Activated naive CD8-positive, alpha-beta T cell treated with anti-CD3 and anti-CD28 coated beads, Interleukin-2, amount 50 U/mL, for 24 hours (primary cell): ENCODE measurements around the gene PIPOX.

Experiments used
- ATAC-seq: fragments of 150-1000 bp; cut with Tn5 transposase; one replicate; pipeline ENCODE4 v1.10.0; 2021
- DNase-seq: peaks from one replicate; pipeline ENCODE4 v3.0.0; 2021
- H3K27ac Mint-ChIP-seq: one replicate; pipeline ENCODE4 v1.8.0; 2021; ENCODE audit warnings: mild to moderate bottlenecking, mixed read lengths
- H3K27me3 Mint-ChIP-seq: one replicate; pipeline ENCODE4 v1.8.0; 2021; ENCODE audit warnings: mixed read lengths
- H3K36me3 Mint-ChIP-seq: one replicate; pipeline ENCODE4 v1.8.0; 2021; ENCODE audit warnings: low read depth, mixed read lengths
- H3K4me1 Mint-ChIP-seq: one replicate; pipeline ENCODE4 v1.8.0; 2021; ENCODE audit warnings: mixed read lengths
- H3K4me3 Mint-ChIP-seq: one replicate; pipeline ENCODE4 v1.8.0; 2021; ENCODE audit warnings: mild to moderate bottlenecking, moderate library complexity, mixed read lengths
- H3K9me3 Mint-ChIP-seq: one replicate; pipeline ENCODE4 v1.8.0; 2021; ENCODE audit warnings: mixed read lengths

The PIPOX gene

GRCh38 chr17:29070308-29070707, 27.4 kb downstream of the PIPOX start:
- H3K27me3 Mint-ChIP-seq = no peaks in the 10 kb centered on the region
- H3K4me1 Mint-ChIP-seq = no peaks in the 10 kb centered on the region
- H3K4me3 Mint-ChIP-seq = no peak overlapping the region
- no peaks in the 10 kb centered on the region for H3K36me3 Mint-ChIP-seq
- no peak for ATAC-seq
- no peak for DNase-seq
- no peaks in the 10 kb centered on the region for H3K9me3 Mint-ChIP-seq
- H3K27ac Mint-ChIP-seq = no peak overlapping the region

- no peak for DNase-seq
- Mint-ChIP-seq H3K36me3 (no peaks in the 10 kb centered on the region), H3K27ac (no peak overlapping the region), H3K4me1 (no peaks in the 10 kb centered on the region), H3K9me3 (no peaks in the 10 kb centered on the region), H3K4me3 (no peak overlapping the region), H3K27me3 (no peaks in the 10 kb centered on the region)
- ATAC-seq = no peak
These were observed 27.8 kb downstream of the PIPOX start for GRCh38 chr17:29070781-29071180.

DNA sequence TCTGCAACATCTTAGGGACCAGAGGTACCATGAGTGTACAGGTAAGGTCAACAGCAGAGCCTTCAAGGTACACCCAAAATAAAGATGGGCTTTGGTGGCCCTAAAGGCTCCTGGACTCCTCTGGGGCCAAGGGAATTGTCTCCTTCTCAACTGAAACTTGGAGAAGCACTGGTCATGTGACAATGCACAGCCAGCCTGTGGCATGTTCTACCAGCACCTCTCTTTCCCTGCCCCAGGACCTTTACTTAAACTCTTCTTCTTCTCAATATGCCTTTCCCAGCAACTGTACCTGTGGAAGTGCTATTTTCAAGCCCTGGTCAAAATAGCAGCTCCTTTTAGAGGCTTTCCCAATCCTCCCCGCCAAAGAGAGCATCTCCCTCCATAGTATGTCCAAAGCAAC, 28.4 kb downstream of the PIPOX start:
- no peaks in the 10 kb centered on the region for H3K9me3 Mint-ChIP-seq
- H3K4me3 Mint-ChIP-seq = no peak overlapping the region
- no peaks in the 10 kb centered on the region for H3K4me1 Mint-ChIP-seq
- no peaks in the 10 kb centered on the region for H3K36me3 Mint-ChIP-seq
- ATAC-seq (no peak), DNase-seq (no peak)
- H3K27me3 Mint-ChIP-seq = no peaks in the 10 kb centered on the region
- no peak overlapping the region for H3K27ac Mint-ChIP-seq

DNA sequence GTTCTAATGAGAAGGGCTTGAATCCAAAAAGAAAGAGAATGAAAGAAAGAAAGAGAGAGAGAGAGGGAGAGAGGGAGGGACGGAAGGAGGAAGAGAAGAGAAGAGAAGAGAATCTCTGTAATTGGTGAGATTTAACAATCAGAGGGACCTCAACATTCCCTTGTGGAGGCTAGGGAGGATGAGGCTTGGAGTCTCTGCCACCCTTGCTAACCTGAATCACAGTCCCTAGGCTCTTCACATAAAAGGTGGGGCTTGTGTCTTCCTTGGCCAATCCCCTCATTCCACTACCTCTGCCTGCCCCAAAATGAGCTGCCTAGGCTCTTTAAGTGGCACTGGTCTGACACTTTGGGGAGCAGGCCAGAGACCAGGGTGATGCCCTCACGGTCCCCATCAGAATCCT, 30.1 kb downstream of the PIPOX start:
- H3K36me3 Mint-ChIP-seq = peaks cover 2% of the 10 kb centered on the region
- no peak for ATAC-seq
- H3K4me3 Mint-ChIP-seq = no peak overlapping the region
- DNase-seq = no peak
- no peak overlapping the region for H3K27ac Mint-ChIP-seq
- no peaks in the 10 kb centered on the region for H3K9me3 Mint-ChIP-seq
- H3K27me3 Mint-ChIP-seq = no peaks in the 10 kb centered on the region
- no peaks in the 10 kb centered on the region for H3K4me1 Mint-ChIP-seq

- H3K9me3 Mint-ChIP-seq = no peaks in the 10 kb centered on the region
- no peaks in the 10 kb centered on the region for H3K4me1 Mint-ChIP-seq
- H3K36me3 Mint-ChIP-seq = peaks cover 2% of the 10 kb centered on the region
- no peak overlapping the region for H3K27ac Mint-ChIP-seq
- ATAC-seq (no peak), DNase-seq (no peak)
- H3K4me3 Mint-ChIP-seq = no peak overlapping the region
- no peaks in the 10 kb centered on the region for H3K27me3 Mint-ChIP-seq
These were observed 30.6 kb downstream of the PIPOX start for GRCh38 chr17:29073520-29073919.

- H3K36me3 Mint-ChIP-seq = peaks cover 2% of the 10 kb centered on the region
- H3K27me3 Mint-ChIP-seq = no peaks in the 10 kb centered on the region
- ATAC-seq = peak; percentile 41
- no peak for DNase-seq
- no peak overlapping the region for H3K27ac Mint-ChIP-seq
- no peaks in the 10 kb centered on the region for H3K4me1 Mint-ChIP-seq
- H3K9me3 Mint-ChIP-seq = no peaks in the 10 kb centered on the region
- H3K4me3 Mint-ChIP-seq = no peak overlapping the region
These were observed 31.5 kb downstream of the PIPOX start for GRCh38 chr17:29074488-29074887.

GRCh38 chr17:29076087-29076486, 33.1 kb downstream of the PIPOX start:
- Mint-ChIP-seq H3K36me3 (peaks cover 2% of the 10 kb centered on the region), H3K4me3 (no peak overlapping the region), H3K9me3 (no peaks in the 10 kb centered on the region), H3K4me1 (no peaks in the 10 kb centered on the region), H3K27me3 (no peaks in the 10 kb centered on the region), H3K27ac (no peak overlapping the region)
- no peak for ATAC-seq
- no peak for DNase-seq

DNA sequence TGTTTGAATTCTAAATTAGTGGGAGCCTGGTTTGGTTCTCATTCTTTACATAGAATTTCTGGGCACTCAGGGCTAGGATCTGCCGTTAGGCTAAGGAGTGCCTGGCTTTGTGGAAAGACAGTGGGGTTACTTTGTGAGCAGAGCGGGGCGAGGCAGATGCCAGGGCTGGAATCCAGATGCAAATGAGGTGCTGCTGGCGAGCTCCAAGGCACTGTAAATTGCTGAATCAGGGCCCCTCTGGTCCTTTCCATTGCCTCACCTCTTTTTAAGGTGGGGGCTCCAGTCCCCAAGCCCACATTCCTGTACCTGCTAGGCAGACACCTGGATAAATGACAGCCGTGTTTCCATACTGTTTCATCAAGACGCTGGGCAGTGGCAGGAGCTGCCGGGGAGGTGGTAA, 33.8 kb downstream of the PIPOX start:
- no peak for DNase-seq
- H3K27ac Mint-ChIP-seq = no peak overlapping the region
- H3K4me1 Mint-ChIP-seq = no peaks in the 10 kb centered on the region
- no peaks in the 10 kb centered on the region for H3K9me3 Mint-ChIP-seq
- no peak overlapping the region for H3K4me3 Mint-ChIP-seq
- ATAC-seq = no peak
- peaks cover 2% of the 10 kb centered on the region for H3K36me3 Mint-ChIP-seq
- H3K27me3 Mint-ChIP-seq = no peaks in the 10 kb centered on the region

DNA sequence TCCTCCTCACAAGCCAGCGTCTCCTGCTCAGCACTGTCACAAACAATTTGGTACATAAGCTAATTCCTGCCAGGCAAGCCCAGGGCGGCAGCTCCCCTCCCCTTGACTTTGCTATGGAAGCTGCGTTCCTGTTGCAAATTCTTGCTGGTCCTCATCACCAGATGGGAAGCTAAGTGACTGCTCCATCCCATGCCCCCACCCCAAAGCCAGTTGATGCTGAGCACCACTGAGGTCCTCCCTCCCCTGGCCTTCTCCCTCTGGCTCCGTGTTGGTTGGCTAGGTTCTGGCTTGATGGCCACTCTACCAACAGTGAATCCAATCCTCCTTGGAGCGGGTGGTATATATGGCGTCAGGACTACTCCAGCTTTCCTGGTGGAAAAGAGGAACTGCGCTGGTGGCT, 34.4 kb downstream of the PIPOX start:
- Mint-ChIP-seq H3K27ac (no peak overlapping the region), H3K4me1 (no peaks in the 10 kb centered on the region)
- no peak for ATAC-seq

GRCh38 chr17:29078183-29079045, 35.5 kb downstream of the PIPOX start:
- no peaks in the 10 kb centered on the region for H3K4me1 Mint-ChIP-seq
- DNase-seq = no peak
- H3K4me3 Mint-ChIP-seq = no peak overlapping the region
- no peak for ATAC-seq
- peaks cover 2% of the 10 kb centered on the region for H3K36me3 Mint-ChIP-seq
- no peak overlapping the region for H3K27ac Mint-ChIP-seq
- H3K9me3 Mint-ChIP-seq = no peaks in the 10 kb centered on the region
- no peaks in the 10 kb centered on the region for H3K27me3 Mint-ChIP-seq

More for the DNA sequence above, 34.4 kb downstream of the PIPOX start:
- H3K9me3 Mint-ChIP-seq = no peaks in the 10 kb centered on the region
- no peaks in the 10 kb centered on the region for H3K27me3 Mint-ChIP-seq
- peaks cover 2% of the 10 kb centered on the region for H3K36me3 Mint-ChIP-seq
- no peak for DNase-seq
- H3K4me3 Mint-ChIP-seq = no peak overlapping the region

GRCh38 chr17:29079433-29079832, 36.5 kb downstream of the PIPOX start:
- H3K27me3 Mint-ChIP-seq = no peaks in the 10 kb centered on the region
- no peak overlapping the region for H3K4me3 Mint-ChIP-seq
- H3K9me3 Mint-ChIP-seq = no peaks in the 10 kb centered on the region
- peaks cover 2% of the 10 kb centered on the region for H3K36me3 Mint-ChIP-seq
- DNase-seq = no peak
- no peaks in the 10 kb centered on the region for H3K4me1 Mint-ChIP-seq
- no peak for ATAC-seq
- H3K27ac Mint-ChIP-seq = no peak overlapping the region

DNA sequence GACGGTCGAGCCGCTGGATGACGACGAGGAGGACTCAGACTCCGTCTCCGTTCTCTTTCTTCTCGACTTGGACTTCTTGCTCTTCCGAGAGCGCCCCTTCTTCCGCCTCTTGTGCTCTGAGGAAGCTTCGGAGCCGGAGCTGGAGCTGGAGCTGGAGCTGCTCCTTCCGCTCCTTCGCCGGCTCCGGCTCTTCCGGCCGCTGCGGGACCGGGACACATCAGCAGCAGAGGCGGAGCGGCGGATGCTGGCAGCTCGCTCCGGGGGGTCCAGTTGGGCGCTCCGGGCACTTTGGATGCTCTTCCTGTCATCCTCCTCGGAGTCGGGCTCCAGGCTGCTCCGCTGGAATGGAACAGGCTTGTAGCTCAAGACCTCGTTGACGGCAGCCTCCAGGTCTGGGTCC, 36.9 kb downstream of the PIPOX start:
- H3K27ac Mint-ChIP-seq = no peak overlapping the region
- H3K4me3 Mint-ChIP-seq = no peak overlapping the region
- peaks cover 2% of the 10 kb centered on the region for H3K36me3 Mint-ChIP-seq
- DNase-seq = no peak
- H3K4me1 Mint-ChIP-seq = no peaks in the 10 kb centered on the region
- no peaks in the 10 kb centered on the region for H3K27me3 Mint-ChIP-seq
- no peak for ATAC-seq
- no peaks in the 10 kb centered on the region for H3K9me3 Mint-ChIP-seq

DNA sequence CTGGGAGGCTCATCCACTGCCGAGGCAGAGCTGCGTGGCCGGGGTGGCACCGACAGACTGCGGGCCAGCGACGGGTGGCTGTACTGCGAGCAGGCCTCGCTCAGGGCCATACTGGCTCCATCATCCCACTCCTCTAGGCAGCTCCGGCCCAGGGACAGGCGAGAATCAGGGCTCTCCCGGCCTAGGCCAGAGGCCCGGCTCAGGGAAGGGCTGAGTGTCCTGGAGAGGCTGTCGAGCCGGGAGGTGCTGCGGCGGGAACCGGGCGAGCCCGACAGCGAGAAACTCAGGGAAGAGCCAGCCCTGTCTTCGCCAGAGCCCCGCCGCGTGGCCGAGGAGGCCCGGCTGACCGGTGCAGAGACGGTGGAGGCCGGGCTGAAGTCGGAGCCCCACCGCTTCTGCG, 37.4 kb downstream of the PIPOX start:
- peaks cover 2% of the 10 kb centered on the region for H3K36me3 Mint-ChIP-seq
- ATAC-seq = no peak
- no peaks in the 10 kb centered on the region for H3K4me1 Mint-ChIP-seq
- no peak for DNase-seq
- H3K27me3 Mint-ChIP-seq = no peaks in the 10 kb centered on the region
- no peak overlapping the region for H3K27ac Mint-ChIP-seq
- H3K4me3 Mint-ChIP-seq = no peak overlapping the region
- no peaks in the 10 kb centered on the region for H3K9me3 Mint-ChIP-seq

DNA sequence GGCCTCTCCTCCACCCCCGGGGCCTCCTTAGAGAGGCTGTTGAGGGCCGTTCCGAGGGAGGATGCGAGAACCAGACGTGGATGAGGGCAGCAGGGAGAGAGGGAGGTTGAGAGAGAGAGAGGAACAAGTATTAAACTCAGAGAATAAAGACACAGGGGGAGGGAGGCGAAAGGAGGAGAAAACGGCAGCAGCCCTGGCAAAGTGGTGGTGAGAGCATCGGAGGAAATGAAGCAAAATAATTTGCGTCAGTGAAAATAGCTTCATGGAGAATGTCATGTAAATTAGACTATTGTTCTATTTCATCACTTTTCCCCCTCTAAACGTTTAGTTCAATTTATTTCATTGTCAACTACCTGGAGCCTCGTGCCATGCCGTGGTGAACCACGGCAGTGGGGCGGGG, 38.0 kb downstream of the PIPOX start:
- H3K4me3 Mint-ChIP-seq = no peak overlapping the region
- no peak overlapping the region for H3K27ac Mint-ChIP-seq
- no peaks in the 10 kb centered on the region for H3K4me1 Mint-ChIP-seq
- H3K9me3 Mint-ChIP-seq = no peaks in the 10 kb centered on the region
- DNase-seq = no peak
- no peak for ATAC-seq
- H3K36me3 Mint-ChIP-seq = peaks cover 2% of the 10 kb centered on the region
- H3K27me3 Mint-ChIP-seq = no peaks in the 10 kb centered on the region

GRCh38 chr17:29084541-29085146, 41.7 kb downstream of the PIPOX start:
- H3K9me3 Mint-ChIP-seq = no peaks in the 10 kb centered on the region
- no peaks in the 10 kb centered on the region for H3K4me1 Mint-ChIP-seq
- no peak overlapping the region for H3K27ac Mint-ChIP-seq
- H3K36me3 Mint-ChIP-seq = peaks cover 5% of the 10 kb centered on the region
- ATAC-seq (no peak), DNase-seq (no peak)
- H3K27me3 Mint-ChIP-seq = no peaks in the 10 kb centered on the region
- no peak overlapping the region for H3K4me3 Mint-ChIP-seq
